ENCODE measurements around the gene RPL13A. TPM values are rescaled to one million over a fixed set of nuclear protein-coding genes. Genes with fewer than 3 reads are reported as not detected.

Gene RPL13A
- total and polyA plus RNA-seq, 9 of the 15 experiments (the other 6 are each of a cell fraction or from before 2014, with no cell fraction given) = 1,744 to 5,482 (median 2,949) TPM

- TF ChIP-seq THAP12 (CRISPR knock-in tag; IDR thresholded peaks at IDR 0.05) (no peak), ZNF316 (IDR thresholded peaks at IDR 0.05) (peak; percentile 35; the same call in 1 of the 2 replicates), ZKSCAN1 (IDR thresholded peaks at IDR 0.05; ENCODE audit: low read depth, low read length) (no peak), MAFG (tag; conservative IDR thresholded peaks at IDR 0.05) (peak; percentile 75), ELK3 (CRISPR knock-in tag; IDR thresholded peaks at IDR 0.05) (no peak), C11orf30 (IDR thresholded peaks at IDR 0.05; ENCODE audit: low read depth) (peak; percentile 47; the same call in 1 of the 2 replicates), TCFL5 (CRISPR knock-in tag; conservative IDR thresholded peaks at IDR 0.05) (no peak), E2F8 (IDR thresholded peaks at IDR 0.05; ENCODE audit: low read depth, partially characterized antibody) (no peak), MTA1 (IDR thresholded peaks at IDR 0.05; ENCODE audit: borderline replicate concordance) (no peak), NFE2 (IDR thresholded peaks at IDR 0.05; ENCODE audit: low read depth) (0 out of 2 replicates have a peak, but pooled peaks have one; percentile 42), E4F1 (CRISPR knock-in tag; IDR thresholded peaks at IDR 0.05; ENCODE audit: borderline replicate concordance) (no peak), ZNF140 (CRISPR knock-in tag; IDR thresholded peaks at IDR 0.05) (no peak)
Measured at GRCh38 chr19:49456326-49456725, 31.1 kb upstream of the RPL13A start (continued).
